ENCODE results near the gene EN1.

DNA sequence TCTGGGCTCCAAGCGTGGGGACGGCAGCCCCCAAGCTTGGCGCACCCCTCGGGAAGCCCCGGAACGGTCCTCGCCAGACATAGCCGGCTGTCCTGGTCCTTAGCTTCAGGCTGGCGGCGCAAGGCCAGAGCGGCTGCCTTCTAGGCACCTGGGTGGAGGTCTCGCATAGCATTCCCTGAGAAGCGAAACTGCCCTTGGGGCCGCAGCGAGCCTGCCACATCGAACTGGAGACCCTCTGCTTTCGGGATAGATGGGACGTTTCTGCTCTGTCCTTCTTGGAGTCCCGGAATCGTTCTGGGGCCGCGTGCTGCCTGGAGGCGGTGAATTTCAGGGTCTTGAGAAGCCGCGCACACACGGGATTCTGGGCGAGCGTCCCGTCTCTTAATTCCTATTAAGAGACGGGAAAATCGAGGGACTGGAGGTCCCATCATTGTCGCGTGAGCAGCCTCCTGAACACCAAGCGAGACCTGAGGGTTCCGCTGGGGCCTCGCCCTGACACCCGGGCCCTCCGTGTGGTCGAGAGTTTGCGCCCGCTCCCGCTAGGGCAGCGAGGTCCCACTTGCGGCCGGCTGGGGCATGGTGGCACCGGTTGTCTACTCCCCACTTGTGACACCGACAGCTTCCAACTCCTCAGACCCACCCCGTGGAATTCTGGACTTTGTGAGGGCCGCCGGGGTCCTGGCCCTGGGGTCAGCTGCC is 9.7 kb upstream of the EN1 start:
- TF ChIP-seq, protein P1, sequence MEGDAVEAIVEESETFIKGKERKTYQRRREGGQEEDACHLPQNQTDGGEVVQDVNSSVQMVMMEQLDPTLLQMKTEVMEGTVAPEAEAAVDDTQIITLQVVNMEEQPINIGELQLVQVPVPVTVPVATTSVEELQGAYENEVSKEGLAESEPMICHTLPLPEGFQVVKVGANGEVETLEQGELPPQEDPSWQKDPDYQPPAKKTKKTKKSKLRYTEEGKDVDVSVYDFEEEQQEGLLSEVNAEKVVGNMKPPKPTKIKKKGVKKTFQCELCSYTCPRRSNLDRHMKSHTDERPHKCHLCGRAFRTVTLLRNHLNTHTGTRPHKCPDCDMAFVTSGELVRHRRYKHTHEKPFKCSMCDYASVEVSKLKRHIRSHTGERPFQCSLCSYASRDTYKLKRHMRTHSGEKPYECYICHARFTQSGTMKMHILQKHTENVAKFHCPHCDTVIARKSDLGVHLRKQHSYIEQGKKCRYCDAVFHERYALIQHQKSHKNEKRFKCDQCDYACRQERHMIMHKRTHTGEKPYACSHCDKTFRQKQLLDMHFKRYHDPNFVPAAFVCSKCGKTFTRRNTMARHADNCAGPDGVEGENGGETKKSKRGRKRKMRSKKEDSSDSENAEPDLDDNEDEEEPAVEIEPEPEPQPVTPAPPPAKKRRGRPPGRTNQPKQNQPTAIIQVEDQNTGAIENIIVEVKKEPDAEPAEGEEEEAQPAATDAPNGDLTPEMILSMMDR (IDR thresholded peaks at IDR 0.05), result no peak
- TF ChIP-seq POLR2A (IDR thresholded peaks at IDR 0.05), result no peak

All from testis (tissue), 2 donors.